DND-41 (cell line): ENCODE measurements around the gene DNAJB1.

Experiments
- CTCF ChIP-seq: IDR thresholded peaks from 2 replicates; pipeline ENCODE4 v1.5.1; 2012; ENCODE audit warnings: borderline replicate concordance, low read length, moderate library complexity, mild to moderate bottlenecking; ENCODE audit not compliant: poor library complexity, severe bottlenecking; ENCODE audit errors: extremely low read depth
- EZH2 ChIP-seq: IDR thresholded peaks from 3 replicates; pipeline ENCODE4 v1.6.1; 2012; ENCODE audit warnings: borderline replicate concordance, low read depth, mild to moderate bottlenecking, moderate library complexity, low read length, inconsistent platforms; ENCODE audit not compliant: severe bottlenecking

DNA sequence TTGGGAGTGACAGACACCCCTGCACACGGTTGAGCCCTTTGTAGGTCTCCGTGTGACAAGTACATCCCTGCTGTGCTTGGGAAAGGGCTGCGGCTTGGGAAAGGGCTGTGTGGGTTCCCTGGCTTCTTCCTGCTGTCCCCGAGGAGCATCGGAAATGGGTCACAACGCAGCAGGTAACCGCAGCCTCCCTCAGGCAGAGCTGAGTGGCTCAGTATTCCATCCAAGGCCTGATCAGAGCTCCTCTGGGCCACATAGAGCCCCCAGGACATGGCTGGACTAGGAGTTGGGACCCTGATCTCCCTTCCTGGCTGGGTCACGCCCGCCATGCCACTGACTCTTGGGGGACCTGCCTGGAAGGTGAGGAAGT lies 27.5 kb upstream of the DNAJB1 start:
- no peak for TF ChIP-seq CTCF
- TF ChIP-seq EZH2: no peak
